GM12874 (cell line): ENCODE results near the gene MACROH2A2.

Experiments
- CTCF ChIP-seq: IDR thresholded peaks from 2 replicates; pipeline ENCODE4 v1.5.1; 2011; ENCODE audit warnings: low read depth, mild to moderate bottlenecking, control low read depth, low read length, moderate library complexity; ENCODE audit not compliant: insufficient read depth

MACROH2A2 gene

GRCh38 chr10:70109064-70109729, 56.6 kb downstream of the MACROH2A2 start:
- TF ChIP-seq CTCF: no peak

- no peak for TF ChIP-seq CTCF
Measured at GRCh38 chr10:70111496-70111895, 58.9 kb downstream of the MACROH2A2 start.

GRCh38 chr10:70112071-70112470, 59.4 kb downstream of the MACROH2A2 start:
- no peak for TF ChIP-seq CTCF

- TF ChIP-seq CTCF: no peak
Measured at GRCh38 chr10:70114902-70115301, 62.3 kb downstream of the MACROH2A2 start.

GRCh38 chr10:70115948-70116682, 63.5 kb downstream of the MACROH2A2 start:
- peak; percentile 90 for TF ChIP-seq CTCF

- no peak for TF ChIP-seq CTCF
Measured at GRCh38 chr10:70117646-70118045, 65.0 kb downstream of the MACROH2A2 start.

GRCh38 chr10:70118196-70118595, 65.5 kb downstream of the MACROH2A2 start:
- TF ChIP-seq CTCF: no peak
